Renal cortex interstitium (tissue), 11 donors: ENCODE data around the gene PRR23E. TPM values are rescaled to one million over a fixed set of nuclear protein-coding genes. Genes with fewer than 3 reads are reported as not detected.

Source experiments
- DNase-seq, 11 donors: peaks; one replicate each; pipeline ENCODE4 v3.0.0-alpha.2; 2013; ENCODE audit warnings: low read depth in 9 of 11, low spot score in 4 of 11; ENCODE audit errors: extremely low read depth in 1 of 11
- polyA plus RNA-seq, 3 donors: library from polyadenylated mRNA; unstranded; fragments of 120-200 nt; gene quantifications; one replicate each; pipeline ENCODE4 v1.2.1, GENCODE V29; 2013; ENCODE audit not compliant: insufficient read length in 3 of 3

The PRR23E gene
- polyA plus RNA-seq, 3 donors, result not detected

DNA sequence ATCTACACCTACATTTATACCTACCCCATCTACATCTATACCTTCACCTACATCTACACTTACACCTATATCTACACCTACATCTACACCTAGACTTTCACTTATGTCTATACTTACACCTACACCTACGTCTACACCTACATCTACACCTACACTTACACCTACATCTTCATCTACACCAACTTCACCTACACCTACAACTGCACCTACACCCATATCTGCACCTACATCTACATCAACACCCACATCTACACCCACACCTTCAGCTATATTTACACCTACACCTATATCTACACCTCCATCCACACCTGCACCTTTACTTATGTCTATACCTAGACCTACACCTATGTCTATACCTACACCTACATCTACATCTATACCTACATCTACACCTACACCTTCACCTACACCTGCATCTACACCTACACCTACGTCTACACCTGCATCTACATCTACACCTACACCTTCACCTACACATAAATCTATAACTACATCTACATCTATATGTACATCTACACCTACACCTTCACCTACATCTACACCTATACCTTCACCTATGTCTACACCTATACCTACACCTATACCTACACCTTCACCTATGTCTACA is 30.9 kb upstream of the PRR23E start:
- DNase-seq, result no peak

DNA sequence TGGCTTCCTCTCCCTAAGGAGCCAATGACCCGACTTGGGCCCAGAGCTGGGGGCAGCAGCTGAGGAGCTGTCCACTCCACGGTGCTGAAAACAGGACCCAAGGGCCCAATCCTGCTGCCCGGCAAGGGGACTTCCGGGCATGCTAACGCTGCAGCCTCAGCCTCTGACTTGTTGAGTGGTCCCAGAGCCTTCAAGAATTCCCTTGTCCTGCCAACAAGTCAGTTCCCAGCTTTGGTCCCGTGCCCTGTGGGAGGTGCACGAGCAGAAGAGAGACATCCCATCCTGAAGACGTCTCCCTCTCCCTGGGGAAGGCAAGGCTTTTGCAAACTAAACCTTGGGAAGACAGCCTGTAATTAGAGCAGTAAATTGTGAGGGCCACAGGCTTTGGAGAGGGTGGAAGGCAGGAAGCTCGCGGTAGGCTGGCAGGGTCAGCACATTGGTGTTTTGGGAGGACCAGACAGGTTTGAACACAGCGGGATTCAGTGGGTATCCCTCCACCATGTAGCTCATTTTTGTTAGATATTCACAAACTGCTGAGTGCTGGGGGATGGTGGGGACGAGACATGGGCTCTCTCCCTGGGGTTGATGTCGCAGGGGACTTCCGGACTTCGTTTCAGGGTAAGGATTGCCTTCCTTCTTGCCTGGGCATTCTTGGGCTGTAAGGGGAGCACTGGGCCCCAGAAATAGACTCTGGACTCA is 29.8 kb upstream of the PRR23E start:
- DNase-seq, result peak in 3 of 11 donors; percentile 38 to 54 (median 51)

DNA sequence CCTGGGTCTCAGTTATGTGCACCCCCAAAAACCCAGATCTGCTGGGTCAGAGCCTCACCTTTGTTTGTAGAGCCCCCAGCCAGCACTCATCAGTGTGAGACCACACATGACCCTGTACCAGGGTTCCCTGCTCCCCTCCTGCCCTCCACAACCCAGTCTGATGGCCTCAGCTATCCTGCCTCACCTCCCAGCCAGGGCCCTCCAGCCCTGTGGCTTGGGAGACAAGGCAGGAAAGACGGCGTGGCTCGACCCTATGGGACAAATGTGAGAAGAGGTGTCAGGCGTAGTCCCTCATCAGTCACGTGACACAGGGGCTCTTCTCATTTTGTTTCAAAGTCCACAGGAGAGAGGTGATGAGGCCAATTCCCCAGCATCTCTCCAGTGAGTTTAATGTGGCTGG is 28.3 kb upstream of the PRR23E start:
- DNase-seq, result no peak

DNA sequence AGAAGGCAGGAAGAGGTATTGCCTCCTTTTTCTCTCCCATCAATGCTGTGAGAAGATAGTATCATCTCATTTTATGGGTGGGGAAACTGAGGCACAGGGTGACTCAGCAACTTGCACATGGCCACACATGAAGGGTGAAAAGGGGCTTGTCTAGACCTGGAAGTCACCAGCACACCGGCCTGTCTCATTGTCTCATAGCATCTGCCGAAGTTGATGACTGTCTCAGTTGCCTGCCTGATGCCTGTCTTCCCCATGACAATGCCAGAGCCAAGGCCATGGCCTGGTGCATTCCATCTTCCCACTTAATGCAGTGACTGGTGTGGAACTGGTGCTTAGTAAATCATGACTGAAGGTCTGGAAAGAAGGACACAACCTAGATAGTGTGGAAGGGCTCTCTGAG is 27.9 kb upstream of the PRR23E start:
- no peak for DNase-seq

DNA sequence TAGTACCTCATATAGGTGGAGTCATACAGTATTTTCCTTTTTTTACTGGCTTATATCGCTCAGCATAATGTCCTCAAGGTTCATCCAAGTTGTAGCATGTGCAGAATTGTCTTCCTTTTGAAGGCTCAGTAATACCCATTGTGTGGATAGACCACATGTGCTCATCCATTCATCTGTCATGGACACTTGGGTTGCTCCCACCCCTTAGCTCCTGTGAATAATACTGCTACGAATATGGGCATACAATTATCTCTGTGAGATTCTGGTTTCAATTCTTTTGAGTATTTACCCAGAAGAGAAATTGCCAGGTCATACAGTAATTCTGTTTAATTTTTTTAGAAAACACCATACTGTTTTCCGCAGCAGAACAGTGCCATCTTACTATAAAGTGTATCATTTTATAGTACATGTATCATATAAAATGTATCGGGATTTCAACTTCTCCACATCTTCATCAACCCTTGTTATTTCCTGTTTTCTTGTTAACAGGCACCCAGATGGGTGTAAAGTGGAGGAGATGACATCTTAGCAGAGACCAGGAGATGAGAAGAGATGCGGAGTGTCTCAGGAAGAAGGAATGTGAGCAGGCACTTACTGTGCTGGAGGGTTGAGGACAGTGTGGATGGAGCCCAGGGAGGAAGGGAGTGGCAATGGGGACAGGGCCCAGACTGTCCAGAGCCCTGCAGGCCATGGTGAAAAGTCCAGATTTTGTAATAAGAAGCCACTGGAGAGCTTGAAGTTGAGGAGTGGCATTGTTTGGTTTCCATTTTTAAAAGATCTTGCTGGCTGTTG is 27.0 kb upstream of the PRR23E start:
- no peak for DNase-seq

DNA sequence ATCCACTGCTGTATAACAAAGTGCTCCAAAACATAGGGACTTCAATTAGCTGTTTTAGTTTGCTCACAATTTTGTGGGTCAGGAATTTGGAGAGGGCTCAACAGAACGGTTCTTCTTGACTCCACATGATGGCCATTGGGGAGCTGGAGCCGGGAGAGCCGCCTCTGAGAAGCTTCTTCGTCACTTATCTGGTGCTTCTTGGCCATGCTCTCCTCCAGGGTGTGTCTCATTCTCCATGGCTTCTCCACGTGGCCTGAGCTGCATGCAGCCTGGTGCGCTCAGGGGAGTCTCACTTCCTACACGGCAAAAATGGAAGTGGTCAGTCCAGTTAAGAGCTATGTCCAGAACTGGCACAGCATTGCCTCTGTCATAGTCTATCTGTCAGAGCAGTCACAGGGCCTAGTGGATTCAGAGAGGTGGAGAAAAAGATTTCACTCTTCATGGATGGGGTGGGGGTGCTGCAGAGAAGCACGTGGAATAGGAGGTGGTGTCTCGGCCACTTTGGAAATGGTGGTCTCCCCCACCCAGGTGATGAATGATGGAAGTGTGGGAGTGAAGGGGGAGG is 26.3 kb upstream of the PRR23E start:
- no peak for DNase-seq

DNA sequence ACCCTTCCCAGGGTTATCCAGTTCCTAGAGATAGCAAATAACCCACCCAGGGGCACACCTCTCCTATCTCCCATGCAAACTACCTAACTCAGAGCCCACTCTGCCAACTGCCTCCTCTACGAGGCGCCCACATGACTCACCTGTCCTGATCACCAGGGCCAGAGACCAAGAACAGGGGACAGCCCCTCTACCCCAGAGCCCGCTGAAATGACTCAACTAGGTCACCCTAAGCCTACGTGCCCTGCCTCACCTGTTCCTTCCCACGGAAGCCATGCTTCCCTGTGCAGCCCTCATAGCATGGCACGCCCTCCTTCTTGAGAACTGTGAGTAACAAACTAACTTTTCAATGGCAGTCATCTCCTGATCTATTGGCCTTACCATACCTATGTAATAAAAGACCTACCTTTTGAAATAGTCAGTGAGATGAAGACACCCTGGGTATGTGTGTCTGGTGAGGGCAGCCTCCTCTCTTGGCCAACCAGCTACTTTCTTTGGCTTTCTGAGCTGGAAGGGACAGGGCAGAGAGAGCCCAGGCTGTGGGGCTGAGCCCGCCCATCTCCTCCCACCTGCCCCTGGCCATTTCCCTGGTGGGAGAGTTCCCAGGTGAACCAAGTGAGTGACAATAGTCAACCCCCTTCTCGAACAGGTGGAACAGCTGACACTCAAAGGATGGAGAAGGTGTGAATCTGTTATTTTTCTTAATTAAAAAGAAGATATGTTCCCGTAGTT is 25.5 kb upstream of the PRR23E start:
- no peak for DNase-seq

DNA sequence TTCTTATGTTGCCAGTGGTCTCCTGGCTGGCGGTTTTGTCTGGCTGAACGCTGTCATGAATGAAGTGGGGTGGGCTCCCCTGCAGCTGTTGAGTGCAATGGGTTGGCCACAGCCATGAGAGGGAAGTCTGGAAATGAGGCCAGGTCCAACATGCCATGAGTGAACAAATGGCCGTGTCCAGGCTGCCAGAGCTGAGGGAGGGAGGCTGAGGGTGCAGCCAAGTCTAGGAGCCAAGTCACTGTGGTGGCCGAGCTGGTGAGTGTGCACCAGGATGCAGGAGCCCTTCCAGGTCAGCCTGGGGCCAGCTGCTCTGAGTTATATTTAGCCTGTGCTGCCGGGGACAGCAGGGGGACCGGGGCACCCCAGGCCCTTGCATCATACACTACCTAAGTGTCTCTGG is 24.7 kb upstream of the PRR23E start:
- DNase-seq, result no peak

- DNase-seq, result peak in 2 of 11 donors; percentile 36 to 53
Observed at GRCh38 chr3:127170814-127171213, 22.1 kb upstream of the PRR23E start.

DNA sequence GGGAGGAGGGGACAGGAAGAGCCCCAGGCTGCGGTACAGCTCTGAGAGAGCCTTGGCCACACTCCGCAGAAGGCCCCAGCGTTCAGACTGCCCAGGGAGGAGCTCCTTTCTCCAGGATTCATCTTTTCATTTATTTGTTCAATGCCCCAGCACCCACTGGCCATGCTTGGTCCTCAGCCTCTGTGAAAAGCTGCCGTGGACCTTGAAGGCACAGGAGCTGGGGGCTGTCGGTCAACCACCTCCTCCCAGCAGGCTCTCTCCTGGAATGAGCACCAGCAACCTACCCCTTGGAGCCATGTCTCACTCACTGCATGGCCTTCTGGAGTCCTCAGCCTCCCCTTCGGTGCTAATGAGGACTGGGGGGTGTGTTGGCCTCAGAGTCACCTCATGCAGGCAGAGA is 21.6 kb upstream of the PRR23E start:
- DNase-seq, result no peak

DNA sequence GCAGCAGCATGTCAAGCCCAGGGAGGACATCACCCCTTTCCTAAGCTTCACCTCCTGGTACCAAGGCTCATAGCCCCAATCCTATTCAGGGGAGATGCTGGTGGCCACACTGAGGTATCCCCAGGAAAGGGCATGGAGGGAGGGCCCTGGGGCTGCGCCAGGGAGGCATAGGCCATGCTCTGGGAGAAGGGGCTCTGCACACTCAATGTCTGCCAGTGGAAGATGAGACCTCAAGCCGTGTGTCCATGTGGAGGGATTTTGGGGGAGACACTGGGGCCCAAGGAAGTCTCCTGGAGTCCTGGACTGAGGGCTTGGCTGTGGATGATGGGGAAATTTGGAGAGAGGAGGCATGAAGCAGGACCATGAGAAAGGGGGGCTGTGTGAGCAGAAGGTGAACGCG is 21.2 kb upstream of the PRR23E start:
- no peak for DNase-seq

GRCh38 chr3:127172211-127172610 is 20.7 kb upstream of the PRR23E start:
- DNase-seq, result no peak

DNA sequence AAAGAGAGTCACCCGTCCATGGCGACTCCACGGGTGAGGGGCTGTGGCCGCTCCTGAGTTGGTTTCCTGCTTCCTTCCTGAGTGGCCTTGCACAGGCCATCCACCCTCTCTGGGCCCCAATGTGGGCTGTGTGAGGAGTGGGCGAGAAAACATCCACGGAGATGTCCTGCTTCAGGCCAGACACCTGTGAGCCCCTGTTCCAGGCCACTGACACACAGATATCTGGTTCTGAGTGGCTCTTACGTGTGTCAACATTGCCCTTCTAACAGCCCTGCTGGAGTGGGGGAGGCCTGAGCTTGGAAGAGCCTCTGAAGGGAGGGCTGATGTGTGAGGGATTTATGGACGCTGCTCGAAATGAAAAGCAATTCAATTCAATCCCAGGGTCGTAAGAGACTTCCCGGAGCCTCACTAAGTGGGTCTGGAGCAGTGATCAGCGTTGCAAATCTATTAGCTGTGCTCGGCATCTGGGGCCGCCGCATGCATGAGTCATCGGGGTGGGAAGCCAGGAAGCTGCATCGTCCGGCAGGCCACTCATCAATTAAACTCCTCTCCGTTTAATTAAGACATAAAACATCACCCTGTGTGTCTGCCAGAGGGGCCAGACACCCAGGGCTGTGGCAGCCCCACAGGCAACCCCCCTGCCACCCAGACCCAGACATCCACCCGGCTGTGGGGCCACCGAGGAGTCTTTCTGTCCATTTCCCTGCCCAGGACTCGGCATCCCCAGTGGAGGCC is 20.0 kb upstream of the PRR23E start:
- peak in 5 of 11 donors; percentile 45 to 68 (median 59) for DNase-seq

- no peak for DNase-seq
Observed at GRCh38 chr3:127173516-127174166, 19.3 kb upstream of the PRR23E start.

GRCh38 chr3:127174284-127174683 is 18.6 kb upstream of the PRR23E start:
- no peak for DNase-seq

DNA sequence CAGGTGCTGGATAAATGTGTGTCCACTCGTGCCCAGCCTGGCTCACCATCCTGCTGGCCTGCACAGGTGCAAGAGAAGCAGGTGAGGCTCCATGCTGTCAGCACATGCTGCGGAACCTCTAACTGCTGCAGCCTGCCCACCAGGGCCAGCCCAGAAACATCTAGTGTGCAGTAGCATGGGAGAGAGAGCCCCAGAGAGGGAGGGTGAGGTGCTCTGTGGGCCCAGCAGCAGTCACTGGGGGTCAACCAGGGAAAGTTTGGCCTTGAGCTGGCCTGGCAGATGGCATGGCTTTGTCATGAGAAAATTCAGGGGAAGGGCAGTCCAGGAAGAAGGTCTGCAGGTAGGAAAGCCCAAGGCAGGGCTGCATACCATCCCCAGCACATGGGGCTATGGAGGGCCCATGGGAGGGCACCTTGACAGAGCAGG is 18.2 kb upstream of the PRR23E start:
- no peak for DNase-seq

DNA sequence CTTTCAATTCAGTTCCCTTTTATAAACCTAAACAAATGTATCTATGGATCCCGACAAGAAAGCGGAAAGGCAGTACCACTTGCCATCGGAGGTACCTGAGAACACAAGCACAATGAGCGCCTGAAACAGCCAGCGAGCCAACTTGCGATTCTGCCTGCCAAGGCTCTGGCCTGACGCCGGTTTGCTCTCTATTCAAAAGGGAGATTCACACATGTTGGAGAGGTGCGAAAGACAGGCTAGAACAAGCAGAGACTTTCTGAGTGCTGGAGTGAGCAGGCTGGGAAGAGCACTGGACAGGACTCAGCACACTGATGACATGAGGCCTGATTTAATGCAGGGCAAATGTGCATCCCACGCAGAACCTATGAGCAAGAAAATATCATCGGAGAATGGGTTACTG is 17.7 kb upstream of the PRR23E start:
- DNase-seq, result no peak

DNA sequence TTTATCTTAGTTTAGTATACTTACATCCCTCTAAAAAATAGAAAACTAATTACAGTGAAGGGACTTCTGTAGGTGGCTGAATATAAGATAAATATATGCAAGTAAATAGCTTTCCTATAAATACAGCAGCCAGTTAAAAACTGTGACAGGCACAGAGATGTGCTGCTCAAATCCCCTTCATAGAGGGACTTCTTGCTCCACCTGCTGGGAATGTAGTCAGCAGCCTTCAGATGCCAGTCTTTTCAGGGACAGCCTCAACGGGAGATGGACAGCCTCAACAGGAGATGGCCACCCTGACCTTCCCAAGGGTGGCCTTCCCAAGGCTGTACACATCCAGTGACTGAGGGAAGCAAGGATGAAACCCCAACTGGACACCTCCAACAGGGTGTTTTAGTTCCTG is 15.7 kb upstream of the PRR23E start:
- no peak for DNase-seq
